HG02623 (cell line): ENCODE data around the gene TRIP12.
A peak's percentile ranks its signal among the peaks of the same experiment; 100 is the strongest.
"Not testable (repeated sequence)": the region's sequence is repeated elsewhere in the genome, so short reads cannot be mapped to it uniquely, and the experiment has no call there.

ENCODE experiments used
- ATAC-seq: cut with Tn5 transposase; IDR thresholded peaks from one replicate; pipeline ENCODE4 v1.9.1; 2021; ENCODE audit warnings: moderate library complexity; ENCODE audit not compliant: unreplicated experiment

The TRIP12 gene

DNA sequence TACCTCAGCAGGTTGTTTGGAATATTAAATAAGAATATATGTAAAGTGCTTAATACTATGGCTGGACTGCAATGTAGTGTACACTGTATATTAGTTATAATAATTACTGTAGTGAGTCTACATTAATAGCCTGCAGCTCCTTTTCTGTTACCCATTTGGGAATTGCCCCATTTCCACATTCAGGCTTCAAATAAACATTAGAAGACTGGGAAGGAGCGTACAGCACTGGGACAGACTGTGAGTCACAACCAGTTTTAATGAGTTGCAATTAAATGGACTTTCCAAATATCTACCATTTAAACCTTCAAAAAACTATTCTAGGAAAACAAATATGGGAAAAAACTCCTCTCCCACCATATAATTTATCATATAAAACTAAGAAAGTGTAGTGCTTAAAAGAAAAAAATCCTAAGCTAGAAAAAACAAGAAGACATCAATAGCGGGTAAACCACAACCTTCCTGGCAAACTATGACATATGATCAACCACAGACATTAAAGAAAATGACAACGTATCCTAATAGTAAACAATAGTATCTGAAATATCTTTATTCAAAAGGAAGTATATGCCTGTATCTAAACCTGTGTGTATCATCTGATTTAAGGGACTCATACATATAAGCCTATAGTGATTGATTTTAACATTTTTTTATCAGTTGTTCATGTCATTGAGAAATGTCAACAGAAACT is 86.1 kb downstream of the TRIP12 start:
- no peak for ATAC-seq

DNA sequence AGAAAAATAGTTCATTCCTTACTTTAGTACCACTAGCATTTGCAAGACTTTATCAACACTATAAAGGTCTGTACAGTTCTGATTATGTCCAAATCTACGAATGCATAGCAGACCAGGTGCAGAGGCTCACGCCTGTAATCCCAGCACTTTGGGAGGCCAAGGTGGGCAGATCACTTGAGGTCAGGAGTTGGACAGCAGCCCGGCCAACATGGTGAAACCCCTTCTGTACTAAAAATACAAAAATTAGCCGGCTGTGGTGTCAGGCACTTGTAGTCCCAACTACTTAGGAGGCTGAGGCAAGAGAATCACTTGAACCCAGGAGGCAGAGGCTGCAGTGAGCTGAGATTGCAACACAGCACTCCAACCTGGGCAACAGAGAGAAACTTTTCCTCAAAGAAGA is 87.4 kb downstream of the TRIP12 start:
- ATAC-seq = not testable (repeated sequence)

DNA sequence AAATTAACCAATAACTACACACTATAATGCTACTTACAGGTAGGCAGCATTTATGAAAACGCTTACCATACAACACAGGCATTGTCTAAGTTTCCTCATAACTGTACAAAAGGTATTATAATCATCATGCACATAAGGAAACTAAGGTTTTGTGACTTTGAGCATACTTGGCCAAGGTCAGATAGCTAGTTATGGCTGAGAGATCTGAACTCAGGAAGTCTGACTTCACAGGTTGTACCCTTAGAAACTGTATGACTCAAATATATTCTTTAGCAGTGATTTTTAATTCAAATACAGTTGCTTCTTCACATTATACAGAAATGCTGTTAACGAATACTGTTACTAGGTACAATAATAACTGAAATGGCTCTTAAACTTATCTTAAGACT is 89.3 kb downstream of the TRIP12 start:
- ATAC-seq = no peak

DNA sequence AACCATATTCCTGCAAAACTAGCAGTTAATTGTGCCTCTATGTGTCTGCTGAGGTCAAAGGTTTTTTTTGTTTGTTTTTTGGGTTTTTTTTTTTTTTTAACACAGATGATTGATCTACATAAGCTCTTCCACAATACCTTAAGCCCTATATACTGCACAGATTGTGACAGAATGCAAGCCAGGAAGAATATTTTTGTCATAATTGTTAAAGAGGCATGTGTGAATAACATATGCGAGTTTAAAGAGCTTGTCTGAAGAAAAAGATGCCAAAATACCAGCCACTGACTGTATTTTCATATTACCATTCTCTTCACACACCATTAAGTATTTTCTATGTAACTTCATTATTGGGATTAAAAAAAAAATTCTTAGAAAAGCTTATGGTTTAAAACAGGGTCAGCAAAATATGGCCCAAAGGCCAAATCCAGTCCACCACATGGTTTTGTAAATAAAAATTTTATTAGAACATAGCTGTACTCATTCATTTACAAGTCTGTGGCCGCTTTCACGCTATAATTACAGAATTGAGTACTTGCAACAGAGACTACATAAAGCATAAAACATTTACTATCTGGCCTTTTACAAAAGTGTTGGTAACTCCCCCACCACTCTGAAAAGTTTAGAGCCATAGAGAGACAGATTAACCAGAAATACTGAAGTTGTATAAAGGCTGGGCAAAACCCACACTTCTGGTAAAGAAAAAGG is 89.9 kb downstream of the TRIP12 start:
- ATAC-seq = no peak

DNA sequence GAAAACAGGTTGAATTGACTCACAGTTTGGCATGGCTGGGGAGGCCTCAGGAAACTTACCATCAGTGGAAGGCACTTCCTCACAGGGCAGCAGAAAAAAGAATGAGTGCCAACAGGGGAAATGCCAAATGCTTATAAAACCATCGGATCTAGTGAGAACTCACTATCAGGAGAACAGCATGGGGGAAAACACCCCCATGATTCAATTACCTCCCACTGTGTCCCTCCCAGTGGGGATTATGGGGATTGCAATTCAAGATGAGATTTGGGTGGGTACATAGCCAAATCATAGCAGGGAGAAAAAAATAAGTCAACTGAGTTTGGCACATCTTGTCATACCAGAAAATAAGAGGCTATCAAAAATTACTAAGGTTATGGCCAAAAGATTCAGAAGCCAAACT is 96.3 kb downstream of the TRIP12 start:
- ATAC-seq = no peak

DNA sequence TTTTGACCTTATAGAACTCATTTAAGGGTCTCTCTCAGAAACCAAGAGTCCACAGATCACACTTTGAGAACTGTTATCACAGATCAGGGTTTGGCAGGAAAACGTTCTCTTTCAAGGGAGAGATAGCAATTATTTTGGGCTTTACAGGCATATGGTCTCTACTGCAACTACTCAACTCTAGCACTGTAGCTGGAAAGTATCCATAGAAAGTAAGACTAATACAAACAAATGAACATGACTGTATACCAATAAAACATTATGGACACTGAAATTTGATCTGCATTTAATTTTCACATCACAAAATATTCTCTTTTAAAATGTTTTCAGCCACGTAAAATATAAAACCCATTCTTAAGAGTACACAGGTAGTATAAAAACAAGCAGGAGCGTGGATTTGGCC is 100.5 kb downstream of the TRIP12 start:
- no peak for ATAC-seq

DNA sequence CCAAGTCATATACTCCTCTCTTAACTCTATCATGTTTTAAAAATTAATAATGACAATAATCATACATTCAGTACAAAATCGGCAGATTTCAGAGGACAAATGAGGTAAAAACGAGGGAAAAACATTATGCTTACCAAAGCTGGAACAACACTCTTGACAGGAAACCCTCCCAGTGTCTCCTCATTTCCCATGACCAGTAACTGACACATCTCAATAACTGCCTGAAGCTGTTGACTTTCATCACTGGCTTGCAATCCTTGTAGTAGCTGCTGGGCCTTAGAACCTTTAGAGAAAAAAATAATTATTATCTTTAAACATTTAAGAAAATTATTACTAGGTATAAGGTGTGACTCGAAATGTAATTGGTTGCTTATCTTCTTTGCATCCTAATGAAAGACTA is 103.6 kb downstream of the TRIP12 start:
- no peak for ATAC-seq

DNA sequence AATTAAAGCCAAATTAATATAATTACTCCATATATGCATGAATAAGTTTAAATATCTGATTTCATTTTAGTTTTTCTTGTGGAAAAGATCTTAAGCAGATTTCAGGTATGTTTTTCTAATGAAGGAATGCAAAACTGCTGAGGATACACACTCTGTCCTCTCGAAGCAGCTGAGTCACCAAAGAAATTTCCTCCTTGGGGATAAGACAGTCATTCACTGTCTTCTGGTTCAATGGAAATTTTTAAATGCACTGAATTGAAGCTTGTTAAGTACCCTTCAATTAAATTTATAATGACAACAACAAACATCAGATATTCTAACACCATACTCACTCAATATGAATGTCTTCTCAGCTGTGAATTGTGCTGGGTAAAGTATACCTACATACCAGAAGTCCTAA is 106.0 kb downstream of the TRIP12 start:
- no peak for ATAC-seq

DNA sequence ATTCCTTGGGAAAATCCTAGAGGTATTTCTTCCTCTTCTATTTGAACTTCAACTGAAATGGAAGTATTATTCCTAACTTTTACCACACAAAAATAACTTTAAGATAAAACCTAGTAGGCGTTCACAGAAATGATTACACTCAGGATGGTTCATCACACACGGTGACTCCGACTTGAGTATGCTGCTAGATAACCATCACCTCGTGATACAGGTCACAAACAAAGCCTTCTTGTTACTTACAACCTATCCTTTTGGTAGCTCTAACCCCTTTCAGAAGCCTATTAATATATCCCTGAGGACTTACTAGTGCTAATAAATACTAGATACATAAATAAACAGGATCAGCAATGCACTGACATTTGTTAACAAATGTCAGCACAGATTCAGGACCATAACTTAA is 106.5 kb downstream of the TRIP12 start:
- ATAC-seq = no peak

DNA sequence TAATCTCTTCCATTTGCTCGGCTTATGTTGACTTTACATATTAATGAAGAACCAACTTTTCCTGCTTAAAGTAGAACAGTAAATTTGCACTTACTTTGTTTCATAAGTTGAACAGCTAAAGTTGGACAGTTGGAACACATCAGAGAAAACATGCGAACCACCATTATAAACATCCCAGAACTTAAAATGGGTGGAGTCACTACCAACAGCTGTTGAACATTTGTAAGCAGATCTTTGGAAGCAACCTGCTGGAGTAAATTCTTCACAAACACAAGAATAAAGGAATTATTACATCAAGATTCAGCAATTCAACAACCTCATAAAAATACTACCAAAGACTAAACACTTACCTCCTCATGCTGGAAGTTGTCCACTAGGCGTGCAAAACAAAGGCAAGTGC is 111.0 kb downstream of the TRIP12 start:
- ATAC-seq = no peak

DNA sequence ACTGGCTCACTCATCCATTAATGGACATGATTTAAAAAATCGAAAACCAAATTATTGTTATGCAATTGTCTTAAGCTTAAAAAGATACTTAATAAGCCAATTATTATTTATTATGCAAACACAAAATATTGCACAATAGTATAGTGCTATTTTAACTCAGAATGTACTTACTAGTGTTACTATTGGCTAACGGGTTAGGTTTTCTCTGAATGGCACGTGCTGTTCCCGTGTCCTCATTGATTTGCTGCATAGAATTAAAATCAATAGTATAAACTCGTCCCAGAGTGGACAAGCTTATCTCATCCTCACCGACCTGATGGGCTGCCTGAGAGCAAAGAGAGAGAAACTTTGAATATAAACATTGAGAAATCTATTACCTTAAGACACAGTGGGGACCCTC is 116.2 kb downstream of the TRIP12 start:
- no peak for ATAC-seq

DNA sequence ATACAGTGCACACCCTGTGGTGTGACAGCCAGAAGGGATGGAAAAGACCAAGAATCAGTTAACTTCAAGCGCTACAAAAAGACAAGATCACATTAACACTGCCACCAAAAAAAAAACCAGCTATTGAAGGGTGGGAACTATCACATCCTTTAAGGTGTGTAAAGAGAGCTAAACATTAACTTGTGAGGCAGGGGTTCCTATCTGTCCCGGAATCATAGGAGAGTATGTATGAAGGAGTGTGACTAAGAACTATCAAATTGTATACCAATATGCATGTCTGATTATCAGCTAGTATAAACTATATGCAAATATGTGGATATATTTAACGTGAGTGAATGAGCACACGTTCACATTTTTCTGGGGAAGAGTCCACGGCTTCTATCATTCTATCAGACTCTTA is 119.0 kb downstream of the TRIP12 start:
- no peak for ATAC-seq

DNA sequence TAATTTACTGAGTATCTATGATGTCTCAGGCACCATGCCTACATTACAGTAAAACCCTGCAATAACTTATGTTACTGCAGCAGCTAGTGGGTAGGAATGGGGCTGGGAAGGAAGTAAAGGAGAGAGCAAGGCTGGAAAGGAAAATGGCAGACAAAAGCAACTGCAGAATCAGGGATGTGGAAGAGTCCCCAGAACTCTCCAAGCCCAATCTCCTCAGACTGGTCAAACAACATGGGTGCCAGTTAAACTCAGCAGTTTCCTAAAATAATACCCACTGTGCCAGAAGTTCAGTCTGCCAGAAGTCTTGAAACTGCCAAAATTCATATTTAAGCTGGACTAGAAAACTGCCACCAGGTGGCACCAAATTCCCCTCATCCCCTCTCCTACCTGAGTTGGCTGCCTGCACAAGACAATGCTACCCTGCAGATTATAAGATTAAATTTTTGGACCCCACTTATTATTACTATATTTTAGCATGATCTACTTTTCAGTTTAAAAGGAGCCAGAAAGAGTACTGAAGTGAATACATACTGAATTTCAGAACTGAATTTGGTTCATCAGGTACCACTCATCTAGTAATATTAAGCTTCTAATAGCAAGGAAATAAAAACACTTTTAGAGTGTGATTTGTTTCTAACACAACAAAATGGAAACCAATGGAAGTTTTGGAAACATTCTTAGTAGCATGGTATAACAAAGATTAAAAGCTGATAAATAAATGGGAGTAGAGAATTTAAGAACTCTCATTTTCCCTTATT is 120.6 kb downstream of the TRIP12 start:
- ATAC-seq = no peak

DNA sequence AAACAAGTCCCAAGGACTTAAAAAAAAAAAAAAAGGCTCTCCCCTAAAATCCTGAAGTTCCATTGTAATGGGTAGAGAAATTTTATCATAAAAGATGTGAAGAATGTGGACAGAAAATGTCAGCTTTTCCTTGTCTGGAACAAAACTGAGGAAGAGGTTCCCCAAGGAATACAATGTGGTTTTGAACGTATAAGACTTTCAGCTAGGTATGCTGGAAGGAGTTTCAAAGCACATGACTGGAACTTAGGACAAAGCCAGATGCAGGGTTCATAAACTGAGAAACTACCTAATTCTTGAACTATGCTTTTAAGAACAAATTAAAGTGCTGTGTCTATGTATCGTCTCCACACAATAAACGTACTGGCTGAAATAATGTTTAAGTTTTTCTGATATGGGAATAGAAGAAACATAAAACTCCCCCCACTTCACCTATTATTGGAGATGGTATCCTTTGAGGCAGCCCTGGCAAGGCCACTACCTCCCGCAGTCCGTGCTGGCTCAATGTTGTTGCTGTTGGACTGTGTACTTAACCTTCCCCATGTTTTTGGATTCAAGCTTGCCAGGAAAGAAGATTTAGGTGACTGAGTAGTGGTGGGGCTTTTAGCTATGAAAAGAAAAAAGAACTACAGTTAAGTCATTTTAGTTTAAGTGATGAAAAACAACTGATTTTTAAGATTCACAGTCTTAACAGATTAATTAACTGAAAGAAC is 123.2 kb downstream of the TRIP12 start:
- ATAC-seq = no peak

DNA sequence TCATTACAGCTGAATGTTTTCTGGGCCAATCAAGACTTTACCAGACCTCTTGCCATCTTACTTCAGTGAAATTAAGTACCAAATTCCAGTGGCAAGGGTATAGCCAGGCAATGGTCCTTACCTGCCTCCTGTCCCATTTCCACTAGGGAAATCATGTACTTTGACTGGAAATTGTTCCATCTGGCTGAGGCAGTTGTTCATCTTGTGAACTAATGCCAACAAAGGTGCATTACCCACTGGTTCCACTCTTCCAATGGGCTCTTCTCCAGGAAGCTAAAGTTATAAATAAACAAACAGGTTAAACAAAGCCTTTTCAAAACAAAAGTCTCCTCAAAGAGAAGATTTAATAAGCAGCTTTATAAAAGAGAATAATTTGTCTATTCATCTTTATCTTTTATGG is 126.8 kb downstream of the TRIP12 start:
- ATAC-seq = no peak

DNA sequence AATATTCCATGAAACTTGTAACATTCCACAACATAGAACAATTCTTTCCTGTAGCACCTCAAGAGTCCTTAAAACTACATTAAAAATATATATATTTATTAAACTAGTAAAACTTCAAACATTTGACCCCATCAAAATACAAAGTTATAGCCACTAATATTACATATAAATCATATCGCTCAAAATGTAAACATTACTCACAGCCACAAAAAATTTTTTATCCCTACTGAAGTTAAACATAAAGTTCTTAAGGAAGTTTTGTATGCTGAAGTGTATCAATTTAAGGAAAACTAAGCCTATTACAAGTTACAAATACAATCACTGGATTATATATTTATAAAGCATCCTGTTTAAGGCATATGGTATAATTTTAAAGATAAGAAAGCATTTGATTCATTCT is 127.2 kb downstream of the TRIP12 start:
- no peak for ATAC-seq

DNA sequence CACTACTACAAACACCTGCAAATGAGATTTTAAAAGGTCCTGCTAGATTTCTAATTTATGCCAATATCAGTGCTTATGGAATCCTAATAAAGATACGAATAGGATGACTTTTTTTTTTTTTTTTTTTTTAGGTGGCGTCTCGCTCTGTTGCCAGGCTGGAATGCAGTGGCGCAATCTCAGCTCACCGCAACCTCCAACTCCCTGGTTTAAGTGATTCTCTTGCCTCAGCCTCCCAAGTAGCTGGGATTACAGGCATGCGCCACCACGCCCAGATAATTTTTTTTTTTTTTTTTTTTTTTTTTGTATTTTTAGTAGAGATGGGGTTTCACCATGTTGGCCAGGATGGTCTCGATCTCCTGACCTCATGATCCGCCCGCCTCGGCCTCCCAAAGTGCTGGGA is 135.5 kb downstream of the TRIP12 start:
- not testable (repeated sequence) for ATAC-seq

DNA sequence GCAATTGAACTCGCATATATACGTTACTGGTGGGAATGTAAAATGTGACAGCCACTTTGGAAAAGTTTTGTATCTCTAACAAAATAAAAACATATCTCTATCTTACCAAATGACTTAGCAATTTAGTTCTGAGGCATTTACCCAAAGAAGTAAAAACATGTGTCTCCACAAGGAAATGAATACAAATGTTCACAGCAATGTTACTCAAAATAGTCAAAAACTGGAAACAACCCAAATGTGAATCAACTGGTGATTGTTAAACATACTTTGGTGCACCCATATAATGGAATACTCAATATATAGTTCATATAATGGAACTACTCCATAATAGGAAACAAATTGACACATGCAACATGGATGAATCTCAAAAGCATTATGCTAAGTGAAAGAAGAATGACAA is 137.0 kb downstream of the TRIP12 start:
- no peak for ATAC-seq

DNA sequence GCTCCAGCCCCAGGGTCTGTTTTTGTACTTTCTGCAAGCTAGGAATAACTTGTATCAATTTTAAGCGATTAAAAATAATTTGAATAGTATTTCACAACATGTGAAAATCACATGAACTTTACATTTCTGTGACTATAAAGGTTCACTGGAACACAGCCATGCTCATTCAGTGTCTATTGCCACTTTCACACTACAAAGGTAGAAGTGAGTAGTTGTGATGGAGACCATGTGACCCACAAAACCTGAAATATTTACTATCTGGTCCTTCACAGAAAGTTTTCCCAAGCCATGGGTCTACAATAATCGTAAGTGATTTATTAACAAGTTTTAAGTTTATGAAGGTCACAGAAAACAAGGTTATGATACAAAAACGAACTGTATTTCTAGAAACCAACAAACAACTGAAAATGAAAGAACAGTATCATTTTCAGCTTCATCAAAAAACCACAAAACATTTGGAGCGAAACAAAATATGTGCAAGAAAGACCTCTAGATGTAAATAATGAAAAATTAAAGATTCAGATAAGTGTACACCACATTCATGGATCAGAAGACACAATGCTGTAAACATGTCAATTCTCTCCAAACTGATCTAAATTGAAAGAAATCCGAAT is 138.6 kb downstream of the TRIP12 start:
- no peak for ATAC-seq

DNA sequence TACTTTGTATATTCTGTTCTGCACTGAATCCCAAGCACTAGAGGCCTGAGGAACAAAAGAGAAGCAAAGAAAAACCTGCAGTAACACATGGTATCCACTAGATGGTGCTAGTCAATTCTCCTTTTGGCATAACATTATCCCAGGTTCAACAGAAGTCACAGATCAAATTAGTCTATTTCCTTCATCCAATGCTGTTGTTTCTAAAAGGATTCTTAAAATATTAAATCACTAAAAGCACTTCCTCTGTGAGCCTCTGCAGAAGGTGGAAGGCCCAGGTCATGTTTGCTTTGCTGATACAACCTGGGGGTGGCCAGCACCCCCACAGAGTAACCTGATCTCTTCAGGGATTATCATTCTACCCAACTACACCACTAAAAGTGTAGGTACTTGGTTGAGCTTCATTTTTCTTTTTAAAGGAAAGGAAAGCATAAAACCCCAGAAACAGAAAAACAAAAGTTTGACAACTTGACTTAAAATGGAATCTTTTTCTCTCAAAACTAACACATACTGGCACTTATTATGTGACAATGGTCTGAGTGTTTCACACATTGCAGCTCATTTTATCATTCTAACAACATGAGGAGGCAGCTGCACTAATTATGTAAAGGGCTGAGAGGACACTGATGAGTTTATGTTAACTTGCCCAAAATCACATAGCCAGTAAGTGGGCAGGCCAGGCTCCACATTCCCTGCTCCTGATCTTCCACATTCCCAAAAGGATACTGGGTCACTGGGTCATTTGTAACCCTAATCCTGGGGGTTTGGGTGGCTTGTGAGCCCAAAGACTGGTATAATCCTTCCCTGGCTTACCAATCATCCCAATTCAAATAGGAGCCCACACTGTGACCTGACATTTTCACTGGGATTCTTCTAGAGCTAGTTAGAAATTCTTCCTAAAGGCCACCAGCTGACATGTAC is 140.7 kb downstream of the TRIP12 start:
- ATAC-seq = peak; percentile 33
